ENCODE measurements around the gene PSMB5.
"Not testable (repeated sequence)": the region's sequence is repeated elsewhere in the genome, so short reads cannot be mapped to it uniquely, and the experiment has no call there.

PSMB5 gene

DNA sequence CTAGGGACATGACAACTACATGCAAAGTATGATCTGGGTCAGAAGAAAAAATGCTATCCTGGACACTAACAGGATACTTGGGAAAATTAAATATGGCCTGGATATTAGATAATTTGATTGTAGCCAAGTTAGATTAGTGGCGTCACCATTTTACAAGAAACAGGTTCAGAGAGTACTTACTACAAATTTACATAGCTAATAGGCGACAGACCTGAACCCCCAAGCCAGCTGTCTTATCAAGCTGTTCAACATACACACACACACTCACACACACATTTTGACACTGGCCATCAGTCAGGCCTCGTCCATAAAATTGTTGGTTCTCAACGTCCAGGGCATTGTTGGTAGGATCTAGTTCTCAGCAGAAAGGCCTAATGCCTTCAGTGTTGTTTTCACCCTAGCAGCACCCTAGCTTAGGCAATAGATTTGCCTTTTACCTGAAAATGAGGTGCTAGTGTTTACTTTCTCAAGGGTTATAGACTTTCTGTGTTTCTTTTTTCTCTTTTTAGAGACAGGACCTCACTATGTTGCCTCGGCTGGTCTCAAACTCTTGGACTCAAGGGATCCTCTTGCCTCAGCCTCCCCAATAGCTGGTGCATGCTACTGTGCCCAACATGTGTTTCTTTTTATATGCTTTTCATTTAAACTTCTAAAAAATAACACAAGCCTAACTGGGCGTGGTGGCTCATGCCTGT, 21.5 kb downstream of the PSMB5 start:
- peak; percentile 72 for DNase-seq

DNA sequence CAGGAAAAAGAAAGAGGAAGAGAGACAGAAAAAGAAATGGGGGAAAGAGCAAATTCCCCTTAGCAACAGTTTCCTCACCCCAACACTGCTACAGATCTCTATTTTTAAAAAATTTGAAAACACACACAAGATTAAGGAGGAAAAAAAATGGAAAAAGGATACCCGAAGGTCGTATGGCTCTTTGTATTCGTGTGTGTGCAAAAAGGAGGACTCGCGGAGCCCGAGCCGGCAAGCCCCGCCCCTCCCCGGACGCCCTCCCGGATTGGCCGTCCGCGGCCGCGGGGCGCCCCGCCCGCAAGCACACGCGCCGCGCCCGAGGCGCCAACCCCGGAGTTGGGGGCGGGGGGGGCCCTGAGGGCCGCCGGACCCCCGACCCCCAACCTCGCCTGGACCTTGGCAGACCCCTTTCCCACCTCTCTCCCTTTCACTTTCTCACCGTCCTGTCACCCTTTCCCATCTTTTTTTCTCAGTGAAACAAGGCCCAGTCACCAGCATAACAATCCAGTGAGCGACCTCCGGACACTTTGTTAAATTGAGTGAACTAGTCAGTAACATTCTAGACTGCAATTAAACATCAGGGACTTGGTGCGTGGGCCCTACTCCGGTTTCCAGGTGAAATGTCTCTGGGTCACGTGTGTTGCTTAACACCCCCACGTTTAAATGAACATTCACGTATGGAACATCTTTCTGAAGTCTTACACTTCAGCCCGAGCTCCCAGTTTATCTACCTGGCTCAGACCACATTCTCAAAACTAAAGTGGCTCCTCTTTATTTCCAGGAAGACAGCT, 24.6 kb downstream of the PSMB5 start, which contains the start of gene C14orf93:
C14orf93 (minus strand) TSS at position 205 of the 788 bp plus-strand sequence. CDS start 11,120 bp downstream, outside the sequence.
- DNase-seq = peak; percentile 95

- DNase-seq = no peak
Measured at GRCh38 chr14:23009483-23009938, 25.2 kb downstream of the PSMB5 start.

DNA sequence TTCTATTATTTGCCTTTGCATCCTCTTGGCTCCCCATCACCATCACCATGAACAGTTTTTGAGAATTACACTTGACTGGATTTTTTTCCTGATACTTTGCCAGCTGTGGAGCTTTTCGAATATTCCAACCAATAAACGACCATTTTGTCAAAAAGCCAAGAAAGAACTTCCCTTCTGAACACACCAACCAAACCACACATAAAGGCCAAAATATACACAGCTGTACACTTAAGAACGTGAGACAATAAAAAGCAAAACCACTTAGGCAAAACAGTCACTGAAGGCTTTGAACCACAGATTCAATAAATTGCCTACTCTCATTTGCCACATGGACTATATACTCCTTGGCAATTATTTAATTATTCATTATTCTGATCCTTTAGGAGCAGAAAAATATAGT, 25.9 kb downstream of the PSMB5 start:
- peak; percentile 58 for DNase-seq

GRCh38 chr14:23006544-23007419, 27.9 kb downstream of the PSMB5 start:
- peak; percentile 100 for DNase-seq

DNA sequence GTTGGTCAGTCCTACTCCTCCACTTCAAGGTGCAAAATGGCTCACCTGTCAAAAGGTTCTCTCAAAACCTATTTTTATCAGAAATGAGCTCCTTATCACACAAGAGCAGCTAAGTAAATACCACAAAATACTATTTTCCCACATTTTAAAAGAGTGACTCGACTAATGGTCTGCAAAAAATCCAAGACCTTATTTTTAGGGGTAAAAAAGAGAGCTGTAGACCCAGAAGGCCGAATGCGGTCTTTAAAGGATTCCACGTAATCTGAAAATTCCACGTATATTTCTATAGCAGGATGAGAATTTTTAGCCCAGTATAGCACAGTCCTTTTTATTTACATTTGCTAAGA, 28.5 kb downstream of the PSMB5 start:
- no peak for DNase-seq

DNA sequence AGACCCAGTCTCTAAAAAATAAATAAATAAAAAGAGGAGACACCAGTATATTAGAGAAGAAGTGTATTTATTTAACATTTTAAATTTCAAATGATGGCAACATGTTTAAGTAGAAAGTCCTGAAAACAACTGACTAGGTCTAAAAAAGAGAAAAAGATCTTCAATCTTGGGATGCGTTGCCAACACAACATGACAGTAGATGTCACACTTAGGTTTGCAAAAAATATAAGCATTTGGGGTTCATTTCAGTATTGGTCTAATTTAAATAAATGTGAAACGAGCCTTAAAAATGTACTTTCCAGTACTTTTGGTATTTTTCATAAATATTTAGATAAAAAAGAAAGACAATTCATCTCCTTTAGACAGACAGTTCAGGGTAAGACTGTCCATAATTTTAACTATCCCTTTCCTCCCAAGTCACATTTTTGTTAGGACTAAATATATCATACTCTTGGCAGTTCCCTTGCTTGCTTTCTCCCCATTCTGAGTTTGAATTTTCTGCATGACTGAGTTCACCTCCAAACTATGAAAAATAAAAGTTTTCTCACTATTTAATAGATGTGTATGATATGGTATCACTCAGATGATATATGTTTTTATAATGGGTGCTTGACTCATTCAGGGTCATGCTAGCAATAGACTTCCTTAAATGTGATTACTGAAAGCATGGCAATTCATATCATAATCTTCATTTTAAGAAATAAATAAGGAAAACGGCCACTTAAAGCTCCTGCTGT, 29.1 kb downstream of the PSMB5 start:
- DNase-seq = no peak

GRCh38 chr14:23004274-23004673, 30.4 kb downstream of the PSMB5 start:
- DNase-seq = not testable (repeated sequence)

DNA sequence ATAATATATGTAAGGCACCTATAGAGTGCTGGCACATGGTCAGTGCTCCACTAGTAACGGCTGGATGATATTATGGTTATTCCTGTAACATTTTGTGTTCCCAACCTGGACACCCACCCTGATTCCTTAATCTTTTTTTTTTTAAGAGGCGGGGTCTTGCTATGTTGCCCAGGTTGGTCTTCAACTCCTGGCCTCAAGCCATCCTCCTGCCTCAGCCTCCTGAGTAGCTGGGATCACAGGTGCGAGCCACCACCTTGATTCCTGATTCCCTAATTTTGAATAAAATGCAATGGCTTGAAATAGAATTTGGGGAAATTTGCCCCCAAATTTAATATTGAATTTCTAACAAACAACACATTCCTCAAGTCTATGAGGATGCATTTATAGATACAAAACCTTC, 32.1 kb downstream of the PSMB5 start:
- DNase-seq = no peak

GRCh38 chr14:23000860-23001259, 33.8 kb downstream of the PSMB5 start:
- no peak for DNase-seq

GRCh38 chr14:22998329-22999012, 36.2 kb downstream of the PSMB5 start:
- DNase-seq = no peak

DNA sequence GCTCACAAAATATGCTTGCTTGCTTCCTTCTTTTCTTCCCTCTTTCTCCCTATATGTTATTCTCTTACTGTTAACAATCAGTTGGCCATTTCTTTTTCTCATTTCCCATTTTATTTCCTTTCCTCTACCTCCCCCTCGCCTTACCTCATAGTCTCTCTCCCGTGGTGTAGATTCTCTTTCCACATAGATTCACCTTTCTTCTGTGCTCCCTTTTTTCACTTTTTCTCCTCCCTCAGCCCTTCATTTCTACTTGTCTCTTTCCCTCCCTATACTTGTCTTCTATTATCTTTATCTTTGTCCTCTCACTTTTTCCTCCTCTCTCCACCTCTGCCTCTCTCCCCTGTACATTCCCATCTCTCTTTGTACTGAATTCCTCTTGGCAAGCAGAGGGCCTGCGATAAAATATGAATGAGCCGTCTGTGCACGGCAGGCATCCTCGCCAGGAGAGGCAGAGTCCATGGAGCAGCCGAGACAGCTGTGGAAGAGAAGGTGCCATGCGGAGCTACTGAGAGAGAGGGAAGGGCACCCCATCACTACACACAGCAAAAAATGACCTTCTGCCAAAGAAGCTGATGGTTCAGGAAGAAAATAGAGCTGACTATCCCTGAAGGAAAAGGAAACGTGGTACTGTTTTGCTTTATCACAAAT, 36.9 kb downstream of the PSMB5 start:
- DNase-seq = peak; percentile 95

- DNase-seq = peak; percentile 100
Measured at GRCh38 chr14:22996768-22997654, 37.7 kb downstream of the PSMB5 start.

DNA sequence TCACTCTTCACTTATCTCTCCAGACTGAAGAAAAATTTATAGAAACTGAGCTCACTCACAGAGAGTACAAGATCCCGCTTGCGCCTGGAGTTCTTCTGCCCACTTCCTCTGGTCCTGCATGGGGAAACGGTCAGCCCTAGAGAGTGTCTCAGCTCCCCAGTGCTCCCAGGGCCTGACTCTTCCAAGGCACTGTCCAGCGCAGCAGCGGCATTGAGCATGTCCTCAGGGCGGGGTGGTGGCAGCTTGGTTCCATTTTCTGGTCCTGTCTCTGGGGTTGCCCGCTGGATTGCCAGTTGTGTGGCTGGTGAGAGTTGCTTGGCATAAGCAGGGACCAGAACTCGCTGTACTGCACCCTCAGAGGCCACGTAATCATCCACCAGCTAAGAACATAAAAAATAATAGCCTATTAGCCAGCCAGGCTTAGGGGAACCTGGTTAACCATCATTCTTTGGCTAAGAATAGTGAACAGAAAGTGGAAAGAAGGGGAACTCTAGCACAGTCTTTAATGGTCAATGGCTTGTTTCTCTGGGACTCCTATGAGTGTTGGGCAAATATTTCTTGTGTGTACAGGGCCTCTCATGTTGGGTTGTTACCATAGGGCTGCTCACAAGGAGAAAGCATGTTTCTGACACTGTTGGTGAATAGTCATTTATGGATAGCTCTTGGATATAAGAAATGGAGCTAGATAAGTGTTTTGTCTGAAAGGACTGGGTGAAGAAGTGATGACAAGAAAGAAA, 38.6 kb downstream of the PSMB5 start:
- DNase-seq = no peak

DNA sequence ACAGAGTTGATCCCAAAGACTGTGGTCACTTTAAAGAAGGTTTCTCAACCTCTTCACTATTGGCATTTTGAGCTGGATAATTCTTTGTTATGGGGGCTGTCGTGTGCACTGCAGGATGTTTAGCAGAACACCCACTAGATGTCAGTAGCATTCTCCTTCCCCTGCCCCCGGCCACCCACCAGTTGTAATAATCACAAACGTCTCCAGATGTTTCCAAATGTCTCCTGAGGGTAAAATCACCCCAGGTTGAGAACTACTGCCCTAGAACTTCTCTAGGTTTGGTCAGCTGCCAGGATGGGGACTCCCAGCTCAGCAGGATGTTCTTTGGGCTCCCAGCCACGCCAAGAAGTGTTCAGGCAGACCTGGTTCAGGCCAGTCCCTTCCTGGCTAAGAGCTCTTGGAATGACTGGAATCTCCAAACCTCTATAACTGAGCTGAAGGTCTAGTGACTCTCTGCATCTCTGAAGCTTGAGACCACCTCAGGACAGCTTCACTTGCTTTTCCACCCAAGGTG, 39.9 kb downstream of the PSMB5 start:
- peak; percentile 90 for DNase-seq

GRCh38 chr14:22993517-22993916, 41.2 kb downstream of the PSMB5 start:
- no peak for DNase-seq

GRCh38 chr14:22991852-22992251, 42.8 kb downstream of the PSMB5 start:
- DNase-seq = no peak

- no peak for DNase-seq
Measured at GRCh38 chr14:22987291-22987690, 47.4 kb downstream of the PSMB5 start.

GRCh38 chr14:22986508-22987054, 48.1 kb downstream of the PSMB5 start:
- peak; percentile 95 for DNase-seq

Data from NCI-H2171 treated with DMSO at 0.1 percent for 48 hours (cell line).